Suppressor macrophage treated with lipopolysaccharide for 1 hour (primary cell): ENCODE measurements around the gene OR2S2.
A peak's percentile ranks its signal among the peaks of the same experiment; 100 is the strongest.
"Not testable (repeated sequence)": the region's sequence is repeated elsewhere in the genome, so short reads cannot be mapped to it uniquely, and the experiment has no call there.

ENCODE experiments used
- DNase-seq, 3 donors: peaks; one replicate each; pipeline ENCODE4 v3.0.0-alpha.2; 2020 to 2022

The OR2S2 gene

DNA sequence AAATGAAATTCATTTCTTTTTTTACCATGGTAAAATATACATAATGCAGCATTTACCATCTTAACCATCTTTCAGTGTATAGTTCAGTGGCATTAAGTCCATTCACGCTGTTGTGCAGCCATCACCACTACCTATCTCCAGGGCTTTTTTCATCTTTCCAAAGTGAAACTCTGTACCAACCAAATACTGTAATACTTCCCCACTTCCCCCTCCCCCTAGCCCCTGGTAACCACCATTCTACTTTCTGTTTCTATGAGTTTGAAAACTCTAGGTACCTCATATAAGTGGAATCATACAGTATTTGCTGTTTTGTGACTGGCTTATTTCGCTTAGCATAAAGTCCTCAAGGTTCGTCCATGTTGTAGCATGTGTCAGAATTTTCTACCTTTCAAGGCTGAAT lies 25.2 kb downstream of the OR2S2 start:
- peak in 1 of 3 donors; percentile 22 for DNase-seq

DNA sequence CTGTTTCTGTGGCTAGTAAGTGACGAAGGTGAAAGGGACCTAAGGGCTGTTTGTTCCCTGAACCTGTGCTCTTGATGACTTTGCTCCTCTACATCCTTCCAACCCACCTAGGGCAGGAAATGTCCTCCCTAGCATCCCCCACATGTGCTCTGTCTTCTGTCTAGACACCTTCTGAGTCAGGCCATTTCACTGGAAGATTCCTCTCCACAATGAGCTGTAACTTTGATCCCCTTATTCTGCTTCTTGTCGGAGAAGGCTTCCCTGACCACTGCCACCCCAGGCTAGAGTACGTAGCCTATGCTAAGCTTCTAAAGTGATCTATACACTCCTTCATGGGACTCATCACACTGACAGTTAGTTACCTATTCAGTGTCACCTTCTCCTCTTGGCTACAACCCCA lies 27.0 kb downstream of the OR2S2 start:
- no peak for DNase-seq

DNA sequence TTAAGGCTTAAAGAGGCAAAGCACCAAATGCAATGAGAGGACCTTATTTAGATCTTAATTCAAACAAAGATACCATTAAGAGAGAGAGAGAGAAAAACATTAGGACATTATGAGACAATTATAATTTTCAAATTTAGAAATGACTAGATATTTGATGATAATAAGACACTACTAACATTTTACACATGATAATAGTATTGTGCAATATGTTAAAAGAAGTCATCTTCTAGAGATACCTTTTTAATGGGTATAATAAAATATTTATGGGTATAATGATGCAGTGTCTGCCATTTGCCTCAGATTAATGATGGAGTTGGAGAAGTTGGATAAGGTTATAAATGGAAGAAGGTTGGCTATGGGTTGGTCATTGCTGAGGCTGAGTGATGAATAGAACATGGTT lies 27.4 kb downstream of the OR2S2 start:
- no peak for DNase-seq

DNA sequence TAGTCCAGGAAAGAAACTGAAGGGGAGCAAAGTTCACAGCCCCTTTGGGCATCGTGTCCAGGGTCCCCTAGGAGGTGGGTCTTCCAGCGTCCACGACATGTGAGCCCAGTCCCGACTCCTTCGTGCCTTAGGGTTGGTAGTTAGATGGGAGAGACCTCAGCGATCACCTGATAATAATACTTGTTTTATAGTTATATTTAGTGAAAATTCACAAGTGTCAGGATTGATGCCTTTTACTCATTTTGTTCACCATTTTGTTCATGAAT lies 28.6 kb downstream of the OR2S2 start:
- DNase-seq: no peak

DNA sequence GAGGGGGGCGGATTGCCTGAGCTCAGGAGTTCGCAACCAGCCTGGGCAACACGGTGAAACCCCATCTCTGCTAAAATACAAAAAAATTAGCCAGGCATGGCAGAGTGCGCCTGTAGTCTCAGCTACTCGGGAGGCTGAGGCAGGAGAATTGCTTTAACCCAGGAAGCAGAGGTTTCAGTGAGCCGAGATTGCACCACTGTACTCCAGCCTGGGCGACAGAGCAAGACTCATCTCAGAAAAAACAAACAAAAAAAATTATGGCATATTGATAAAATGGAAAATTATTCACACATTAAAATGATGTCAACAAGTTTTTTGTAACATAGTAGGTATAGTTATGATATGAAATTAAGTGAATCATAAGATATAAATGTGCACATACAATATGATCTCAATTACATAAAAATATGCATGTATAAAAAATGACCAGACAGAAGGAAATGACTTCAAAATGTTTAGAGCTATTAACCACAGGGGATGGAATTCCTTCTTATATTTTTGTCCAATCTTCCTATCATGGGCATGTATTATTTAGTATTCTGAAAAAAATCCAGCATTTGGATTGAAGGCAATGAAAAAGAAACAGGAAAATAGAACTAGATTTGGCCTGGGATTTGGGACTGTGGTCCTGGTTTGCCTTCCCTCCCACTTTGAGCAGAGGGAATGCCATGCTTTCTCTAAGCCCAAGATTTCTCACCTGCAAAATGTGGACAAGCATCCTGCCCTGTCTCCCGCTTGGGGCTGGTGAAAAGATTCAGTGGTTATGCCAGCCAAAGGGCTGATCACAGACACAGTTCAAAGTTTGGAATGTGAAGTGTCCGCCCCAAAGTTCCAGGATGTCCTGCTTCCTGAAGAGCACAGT lies 29.1 kb downstream of the OR2S2 start:
- DNase-seq: no peak

DNA sequence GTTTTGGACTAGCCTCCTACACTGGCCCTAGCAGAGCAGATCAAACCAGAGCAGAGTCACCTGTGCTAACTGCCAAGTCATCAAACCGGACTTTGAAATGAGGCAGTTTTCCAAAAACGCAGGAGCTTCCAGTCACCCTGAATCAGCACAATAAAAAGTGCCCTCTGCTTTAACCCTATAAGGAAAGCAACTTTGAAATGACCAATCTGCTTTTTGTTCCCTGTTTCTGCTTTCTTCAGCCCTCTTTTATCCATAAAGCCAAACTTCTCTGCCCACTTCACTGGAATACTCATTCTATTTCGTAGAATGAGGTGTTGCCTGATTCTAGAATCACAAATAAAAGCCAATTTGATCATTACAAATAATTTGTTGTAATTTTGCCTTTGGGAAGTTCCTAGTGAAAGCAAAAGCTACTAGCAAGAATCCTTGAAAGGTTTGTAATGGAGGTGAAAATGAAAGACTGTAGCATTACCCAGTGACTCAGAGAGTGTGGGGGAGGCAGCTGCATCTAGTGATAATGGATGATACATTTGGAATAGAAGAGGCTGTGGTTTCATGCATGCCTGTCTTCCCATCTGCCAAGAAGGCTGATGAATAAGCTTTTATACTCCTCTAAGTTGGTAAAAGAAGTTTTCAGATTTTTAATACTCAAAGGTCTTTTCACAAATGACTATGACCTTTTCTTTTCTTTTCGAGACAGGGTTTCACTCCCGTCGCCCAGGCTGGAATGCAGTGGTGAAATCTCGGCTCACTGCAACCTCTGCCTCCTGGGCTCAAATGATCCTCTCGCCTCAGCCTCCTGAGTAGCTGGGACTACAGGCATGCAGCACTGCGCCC lies 33.8 kb downstream of the OR2S2 start:
- DNase-seq: peak; percentile 71 to 86 (median 72)

DNA sequence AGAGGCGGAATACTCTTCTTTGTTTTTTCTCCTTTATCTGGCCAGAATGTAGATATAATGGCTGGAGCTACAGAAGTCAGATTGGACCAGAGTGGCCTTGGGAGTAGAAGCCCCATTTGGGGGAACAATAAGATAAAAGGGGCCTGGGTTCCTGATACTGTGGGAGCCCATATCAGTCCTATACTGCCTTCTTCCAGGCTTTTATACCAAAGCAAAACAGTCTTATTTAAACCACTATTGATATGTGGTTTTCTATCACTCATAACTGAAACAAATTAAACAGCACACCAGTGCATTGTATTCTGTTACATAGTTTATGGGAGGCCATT lies 34.4 kb downstream of the OR2S2 start:
- no peak for DNase-seq

DNA sequence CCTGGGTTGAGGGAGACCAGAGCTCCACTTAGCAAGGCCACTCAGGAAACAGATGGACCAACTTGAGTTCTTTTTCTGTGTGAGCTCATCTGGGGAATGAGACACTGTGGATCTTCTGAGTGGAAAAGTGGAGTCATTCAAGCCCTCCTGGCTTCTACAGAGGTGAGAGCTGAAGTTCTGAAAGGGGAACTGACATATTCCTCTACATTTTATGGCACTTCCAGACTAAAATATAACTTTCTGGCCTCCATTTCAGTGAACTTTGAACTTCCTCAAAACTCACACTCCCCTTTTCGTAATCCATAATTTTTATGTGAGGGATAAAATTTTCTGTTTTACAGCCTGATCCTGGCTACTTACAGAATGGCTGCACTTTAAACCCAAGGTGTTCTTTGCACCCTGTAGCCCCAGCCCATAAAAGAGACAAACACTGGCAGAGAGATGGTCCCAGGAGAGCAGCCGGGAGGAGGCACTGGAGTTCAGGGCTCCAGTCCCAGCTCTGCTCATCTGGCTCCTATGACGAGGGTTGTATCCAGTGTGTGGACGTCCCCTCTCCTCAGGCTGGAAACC lies 37.8 kb downstream of the OR2S2 start:
- peak in 2 of 3 donors; percentile 15 to 39 for DNase-seq

DNA sequence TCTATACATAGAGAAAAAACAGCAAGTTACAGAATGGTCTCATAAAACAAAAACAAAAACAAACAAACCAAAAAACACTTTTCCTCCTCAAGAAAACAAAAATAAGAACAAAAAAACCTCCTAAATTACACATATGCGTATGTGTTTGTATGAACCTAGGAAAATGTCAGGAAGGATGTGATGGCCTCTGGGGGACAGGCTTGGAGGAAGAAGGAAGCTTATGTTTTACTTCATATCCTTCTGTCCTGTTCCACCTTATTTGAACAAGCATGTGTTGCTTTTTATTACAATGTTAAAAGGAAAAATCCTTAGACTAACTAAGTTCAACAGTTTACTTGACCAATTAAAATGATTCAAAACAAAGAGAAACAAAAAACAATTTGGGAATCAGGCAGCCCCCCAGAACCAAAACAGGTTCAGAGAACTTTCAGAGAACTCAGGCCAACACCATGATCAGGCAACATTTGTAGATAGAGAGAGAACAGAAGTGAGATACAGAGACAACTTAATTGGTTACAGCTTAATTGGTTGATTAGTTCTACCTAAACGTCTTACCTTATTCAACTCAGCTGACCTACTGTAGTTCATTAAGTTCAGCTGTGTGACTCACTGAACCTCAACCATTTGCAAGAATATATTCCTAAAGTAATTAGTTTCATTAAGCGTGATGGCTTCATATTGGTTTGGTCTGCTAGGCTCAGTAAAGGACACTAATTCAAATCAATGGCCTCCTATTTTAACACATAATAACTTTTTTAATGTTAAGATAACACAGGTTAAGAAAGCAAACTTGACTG lies 38.5 kb downstream of the OR2S2 start:
- DNase-seq: no peak

DNA sequence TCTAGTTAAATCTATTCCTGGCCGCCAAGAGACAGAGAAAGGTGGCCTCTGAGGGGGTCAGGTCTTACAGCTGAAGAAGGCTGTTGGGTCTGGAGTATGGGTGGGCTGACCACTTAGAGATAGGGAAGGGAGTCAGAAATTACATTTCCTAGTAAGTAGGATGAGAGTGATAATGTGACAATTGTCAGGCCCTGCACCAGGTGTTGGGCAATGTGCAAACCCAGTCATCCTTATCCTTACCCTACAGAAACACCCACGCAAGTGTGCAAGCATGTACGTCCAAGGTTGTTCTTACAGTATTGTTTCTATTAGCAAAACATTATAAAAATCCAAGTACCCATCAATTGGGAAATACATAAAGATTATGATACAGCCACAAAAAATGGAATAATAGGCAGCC lies 39.2 kb downstream of the OR2S2 start:
- no peak for DNase-seq

DNA sequence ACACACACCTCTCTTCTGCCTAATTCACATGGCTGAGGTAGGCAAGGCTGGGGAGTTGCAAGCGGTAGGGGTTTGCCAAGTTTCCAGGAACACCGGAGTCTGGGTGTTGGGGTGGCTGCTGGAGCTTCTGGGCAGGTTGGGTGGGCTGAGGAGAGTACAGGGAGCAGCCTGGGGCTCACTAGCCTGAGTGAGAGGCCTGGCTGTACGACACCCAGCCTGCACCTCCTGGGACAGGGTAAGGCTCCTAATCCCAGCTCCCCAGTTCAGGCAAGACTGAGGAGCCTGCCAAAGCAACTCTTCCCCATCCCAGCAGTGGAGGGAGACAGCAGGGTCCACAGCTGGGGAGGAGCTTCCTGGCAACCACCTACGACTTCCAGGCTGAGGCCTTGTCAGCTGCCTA lies 40.7 kb downstream of the OR2S2 start:
- no peak for DNase-seq

DNA sequence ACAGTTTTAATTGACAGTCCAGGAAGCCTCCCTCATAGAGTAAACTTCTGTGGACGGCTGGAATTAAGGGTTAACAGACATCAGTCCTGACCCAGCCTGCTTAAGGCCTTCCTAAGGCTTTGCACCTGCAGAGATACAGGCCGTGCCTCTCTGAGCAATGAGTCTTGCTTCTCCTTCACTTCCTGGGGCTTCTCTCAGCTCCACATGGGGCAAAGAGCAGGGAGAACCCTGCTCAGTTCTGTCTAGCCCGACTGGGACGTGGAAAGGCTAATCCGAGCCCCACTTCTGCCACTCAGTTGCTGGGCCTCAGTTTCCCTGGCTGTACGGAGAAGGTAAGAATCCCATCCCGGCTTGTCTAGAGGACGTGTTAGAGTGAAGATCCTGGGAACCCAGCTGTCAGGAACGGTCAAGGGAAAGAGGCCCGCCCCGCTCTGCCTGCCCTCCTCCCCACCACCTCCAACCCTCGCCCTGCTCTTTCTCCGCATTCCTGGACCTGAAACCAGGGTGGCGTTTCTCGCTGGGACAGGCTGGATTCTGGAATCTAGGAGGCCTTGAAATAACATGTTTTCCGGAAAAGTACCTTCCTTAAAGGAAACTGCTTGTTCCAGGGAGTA lies 42.2 kb downstream of the OR2S2 start:
- no peak for DNase-seq

DNA sequence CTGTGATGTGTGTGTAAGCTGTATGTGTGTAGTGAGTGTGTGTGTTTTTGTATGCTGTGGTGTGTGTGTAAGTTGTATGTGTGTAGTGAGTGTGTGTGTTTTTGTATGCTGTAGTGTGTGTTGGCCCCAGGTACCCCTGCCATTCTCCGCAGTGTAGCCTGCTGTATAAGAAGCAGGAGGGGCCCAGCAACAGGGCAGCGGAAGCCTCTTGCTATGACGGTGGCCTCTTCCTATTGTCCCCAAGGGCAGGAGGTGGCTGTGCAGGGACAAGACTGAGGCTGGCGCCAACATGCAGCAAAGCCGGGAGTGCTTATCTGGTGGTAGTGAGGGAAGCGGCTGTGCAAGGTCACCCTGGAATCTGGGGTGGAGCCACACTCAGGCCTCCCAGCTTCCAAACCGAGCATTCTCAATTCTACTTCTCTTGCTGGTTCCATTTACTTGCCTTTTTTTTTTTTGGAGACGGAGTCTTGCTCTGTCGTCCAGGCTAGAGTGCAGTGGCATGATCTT lies 43.6 kb downstream of the OR2S2 start:
- peak in 1 of 3 donors; percentile 28 for DNase-seq

DNA sequence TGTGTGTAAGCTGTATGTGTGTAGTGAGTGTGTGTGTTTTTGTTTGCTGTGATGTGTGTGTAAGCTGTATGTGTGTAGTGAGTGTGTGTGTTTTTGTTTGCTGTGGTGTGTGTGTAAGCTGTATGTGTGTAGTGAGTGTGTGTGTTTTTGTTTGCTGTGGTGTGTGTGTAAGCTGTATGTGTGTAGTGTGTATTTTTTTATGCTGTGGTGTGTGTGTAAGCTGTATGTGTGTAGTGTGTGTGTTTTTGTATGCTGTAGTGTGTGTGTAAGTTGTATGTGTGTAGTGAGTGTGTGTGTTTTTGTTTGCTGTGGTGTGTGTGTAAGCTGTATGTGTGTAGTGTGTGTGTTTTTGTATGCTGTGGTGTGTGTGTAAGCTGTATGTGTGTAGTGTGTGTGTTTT lies 44.5 kb downstream of the OR2S2 start:
- DNase-seq: not testable (repeated sequence)

DNA sequence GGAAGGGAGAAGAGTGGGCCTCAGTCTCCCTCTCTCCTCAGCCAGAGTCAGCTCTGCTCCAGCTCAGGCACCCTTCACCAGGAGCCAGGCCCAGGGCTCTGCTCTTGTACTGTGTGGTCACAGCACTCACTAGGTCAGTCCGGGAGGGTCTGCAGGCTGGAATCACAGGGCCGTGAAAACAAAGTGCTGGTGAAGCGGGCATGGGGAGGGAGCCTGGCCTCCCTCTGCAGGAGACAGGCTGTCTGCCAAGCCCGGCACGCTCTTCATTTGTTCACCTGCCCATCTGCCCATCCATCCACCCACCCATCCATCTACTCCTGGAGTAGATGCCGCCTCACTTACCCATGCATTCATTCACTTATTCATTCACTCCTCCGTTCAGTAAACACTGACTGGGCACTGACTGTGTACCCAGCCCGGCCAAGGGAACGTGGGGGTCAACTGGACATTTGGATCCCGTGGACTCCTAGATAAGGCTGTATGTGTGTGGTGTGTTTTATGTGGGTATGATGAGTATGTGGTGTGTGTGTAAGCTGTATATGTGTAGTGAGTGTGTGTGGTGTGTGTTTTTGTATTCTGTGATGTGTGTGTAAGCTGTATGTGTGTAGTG lies 45.1 kb downstream of the OR2S2 start:
- no peak for DNase-seq

DNA sequence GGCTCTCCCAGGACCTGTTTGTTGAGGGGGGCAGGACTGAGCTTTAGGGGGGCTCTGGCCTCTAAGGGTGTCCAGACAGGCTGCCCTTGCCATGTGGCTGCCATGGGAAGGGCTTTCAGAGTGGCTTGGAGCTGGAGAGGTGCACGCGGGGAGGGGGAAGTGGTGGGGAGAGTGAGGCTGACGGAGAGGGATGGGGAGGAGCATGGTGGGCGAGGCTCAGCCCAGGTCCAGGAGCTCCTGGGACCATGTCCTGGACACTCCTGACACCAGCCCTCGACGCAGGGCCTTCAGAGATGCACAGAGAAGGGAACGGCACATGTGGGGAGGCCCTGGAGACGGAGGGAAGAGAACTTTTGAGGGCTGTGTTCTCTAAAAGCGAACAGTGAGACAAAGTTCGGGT lies 46.3 kb downstream of the OR2S2 start:
- no peak for DNase-seq

DNA sequence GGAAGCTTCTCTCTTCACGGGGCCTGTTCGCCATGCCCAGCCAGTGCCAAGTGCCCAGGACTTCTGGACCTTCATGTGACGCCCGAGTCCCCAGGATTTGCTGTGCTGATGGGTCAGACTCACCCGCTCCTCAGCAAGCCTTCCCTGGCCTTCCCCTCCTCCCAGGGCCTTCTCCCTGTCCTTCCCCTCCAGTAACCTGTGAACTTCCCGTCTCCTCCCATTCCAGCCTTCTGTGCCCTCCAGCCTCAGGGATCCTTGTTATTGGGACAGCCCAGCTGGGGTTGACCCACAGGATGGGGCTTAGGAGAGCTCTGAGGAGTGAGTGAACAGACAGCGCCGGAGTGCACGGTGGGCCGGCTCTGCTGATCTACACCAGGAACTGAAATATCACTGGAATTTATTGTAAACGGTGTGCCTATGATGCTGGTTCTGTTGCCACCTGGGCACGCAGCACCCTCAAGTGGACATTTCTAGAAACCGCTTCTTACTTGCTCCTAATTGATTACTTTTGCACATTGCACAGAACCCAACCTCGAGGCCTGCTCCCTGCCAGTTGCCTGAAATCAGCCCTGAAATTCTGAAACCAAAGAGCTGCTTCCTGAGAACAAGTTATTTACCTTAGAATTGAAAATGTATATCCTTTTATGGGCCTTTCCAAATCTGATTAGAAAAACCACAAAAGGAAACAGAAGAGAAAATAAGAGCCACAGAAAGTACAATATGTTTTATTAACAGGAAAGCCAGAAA lies 47.2 kb downstream of the OR2S2 start:
- DNase-seq: peak; percentile 28 to 38 (median 37)

DNA sequence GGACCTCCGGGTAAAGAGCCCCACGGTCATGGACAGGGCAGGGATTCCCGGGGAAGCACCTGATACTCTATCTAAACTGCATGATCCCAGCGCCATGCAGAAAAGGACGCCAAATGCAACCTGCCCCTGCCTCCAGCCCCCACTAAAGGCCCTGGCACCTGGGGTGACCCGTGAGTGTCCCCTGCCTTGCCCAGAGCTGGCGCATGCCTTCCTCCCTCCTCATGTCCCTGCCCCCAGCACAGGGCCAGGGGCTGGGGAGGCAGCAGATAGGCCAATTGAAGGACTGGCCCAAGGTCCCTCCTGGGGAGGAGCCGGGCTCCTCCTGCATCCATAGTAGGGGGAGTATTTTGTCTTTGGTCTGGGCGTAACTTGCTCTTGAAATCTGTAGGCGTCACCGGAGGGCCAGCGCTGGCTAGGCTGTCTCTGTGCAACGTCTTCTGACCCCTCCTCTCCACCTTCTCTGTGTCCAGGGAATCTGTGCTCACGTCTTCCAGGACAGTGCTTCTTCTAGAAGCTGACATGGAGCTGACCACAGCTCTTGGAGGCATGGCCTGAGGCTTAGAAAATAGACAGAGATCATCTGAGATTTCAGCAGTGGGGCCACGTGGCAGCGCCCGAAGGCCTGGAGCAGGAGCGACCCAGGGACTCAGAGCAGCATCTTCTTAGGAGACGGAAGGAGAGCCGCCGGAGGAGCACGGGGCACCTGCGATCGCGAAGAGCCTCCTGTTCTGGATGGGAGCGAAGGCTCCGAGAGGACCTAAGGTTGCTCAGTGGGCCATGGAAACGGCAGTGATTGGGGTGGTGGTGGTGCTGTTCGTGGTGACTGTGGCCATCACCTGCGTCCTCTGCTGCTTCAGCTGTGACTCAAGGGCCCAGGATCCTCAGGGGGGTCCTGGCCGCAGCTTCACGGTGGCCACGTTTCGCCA lies 48.0 kb downstream of the OR2S2 start:
- no peak for DNase-seq

DNA sequence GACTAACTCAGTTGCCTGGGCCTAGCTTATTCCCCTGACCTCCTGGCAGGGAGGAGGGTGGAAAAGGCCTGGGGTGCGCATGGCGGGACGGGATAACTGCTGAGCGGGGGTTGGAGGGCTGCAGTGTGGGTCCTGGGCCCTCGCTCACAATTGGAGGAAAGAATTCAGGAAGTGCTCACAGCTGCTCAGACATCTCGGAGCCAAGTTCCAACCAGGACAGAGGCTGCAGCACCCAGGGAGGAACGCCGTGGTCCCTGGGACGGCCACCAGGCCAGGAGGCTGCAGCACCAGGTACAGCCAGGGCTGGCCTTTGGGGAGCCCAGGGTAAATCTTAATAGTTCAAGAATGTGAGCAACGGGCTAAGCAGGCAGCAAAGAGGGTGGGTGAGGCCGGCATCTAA lies 48.7 kb downstream of the OR2S2 start, which contains the start of gene SPAAR:
Gene SPAAR (plus strand): TSS at position 217 of the 400 bp plus-strand sequence. CDS start 974 bp downstream, outside the sequence.
- no peak for DNase-seq

DNA sequence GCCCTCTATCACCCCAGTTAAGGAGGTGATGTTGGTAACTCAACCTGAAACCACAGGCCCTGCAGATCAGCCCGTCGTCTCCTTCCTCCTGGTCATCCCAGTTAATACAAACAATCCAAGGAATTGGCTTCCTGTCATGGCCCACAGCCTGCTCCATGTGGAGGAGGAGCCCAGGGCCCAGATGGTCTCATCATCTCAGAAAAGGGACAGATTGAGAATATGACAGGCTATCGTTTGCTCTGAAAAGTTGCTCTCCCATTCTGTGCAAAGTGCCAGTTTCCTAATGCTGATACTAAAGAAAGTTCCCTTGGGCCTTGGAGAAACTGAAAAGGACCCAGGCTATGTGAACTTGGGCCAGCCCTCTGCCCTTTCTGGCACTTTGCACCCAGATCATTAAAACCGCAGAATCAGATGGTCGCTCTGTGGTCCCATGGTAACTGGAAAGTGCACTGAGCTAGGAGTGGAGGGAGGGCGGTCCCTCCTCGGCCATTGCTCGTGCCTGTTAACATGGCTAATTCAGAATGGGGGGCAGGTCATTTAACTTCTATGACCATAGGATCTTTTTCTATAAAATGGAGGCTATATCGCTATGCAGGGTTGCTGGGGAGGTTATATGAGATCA lies 49.3 kb downstream of the OR2S2 start:
- no peak for DNase-seq
